GM12891 (cell line): Measurements from ENCODE around the gene LMO7.

ENCODE experiments used
- POLR2A ChIP-seq: IDR thresholded peaks from 2 replicates; pipeline ENCODE4 v1.6.1; 2011; ENCODE audit warnings: low read depth, low read length, control low read depth
- POU2F2 ChIP-seq: IDR thresholded peaks from 2 replicates; pipeline ENCODE4 v1.6.1; 2011; ENCODE audit warnings: low read depth, mild to moderate bottlenecking, control low read depth, low read length, moderate library complexity

- TF ChIP-seq POU2F2: no peak
- no peak for TF ChIP-seq POLR2A
Measured at GRCh38 chr13:75757336-75757735, 121.2 kb downstream of the LMO7 start.
